WTC11 (cell line): ENCODE results near the gene C1QTNF4. TPM values are rescaled to one million over a fixed set of nuclear protein-coding genes. Genes with fewer than 3 reads are reported as not detected.
A peak's percentile ranks its signal among the peaks of the same experiment; 100 is the strongest.

Source experiments
- ATAC-seq: fragments of 200-7000 bp; cut with Tn5 transposase; 2 replicates; pipeline ENCODE4 v1.10.0; 2021; ENCODE audit warnings: mild to moderate bottlenecking, moderate library complexity
- CTCF ChIA-PET: fragments of 300-600 bp; sonication (Branson Sonifier 250); formaldehyde crosslinking; loops from one replicate; lab custom pipeline; 2021; ENCODE audit warnings: antibody characterized with exemption; lab: Charles Lee
- POLR2A ChIA-PET: fragments of 350-600 bp; sonication (Branson Sonifier 250); formaldehyde crosslinking; loops from one replicate; lab custom pipeline; 2021; ENCODE audit warnings: antibody characterized with exemption; lab: Charles Lee
- DNase-seq: peaks from one replicate; pipeline ENCODE4 v3.0.0; 2021; ENCODE audit warnings: low spot score
- H3K27ac Mint-ChIP-seq: 2 replicates; pipeline ENCODE4 v1.8.0; 2021; ENCODE audit warnings: mixed read lengths
- H3K27me3 Mint-ChIP-seq: 2 replicates; pipeline ENCODE4 v1.8.0; 2021; ENCODE audit warnings: low read depth, mild to moderate bottlenecking, moderate library complexity, mixed read lengths
- H3K36me3 Mint-ChIP-seq: 2 replicates; pipeline ENCODE4 v1.8.0; 2021; ENCODE audit warnings: mixed read lengths
- H3K4me1 Mint-ChIP-seq: 2 replicates; pipeline ENCODE4 v1.8.0; 2022; ENCODE audit warnings: mixed read lengths
- H3K4me3 Mint-ChIP-seq: 2 replicates; pipeline ENCODE4 v1.8.0; 2021; ENCODE audit warnings: mild to moderate bottlenecking, moderate library complexity, mixed read lengths
- H3K9me3 Mint-ChIP-seq: 2 replicates; pipeline ENCODE4 v1.8.0; 2021; ENCODE audit warnings: mixed read lengths
- CBFB ChIP-seq: sonication (generic); formaldehyde crosslinking; IDR thresholded peaks from 2 replicates; pipeline ENCODE4 v1.8.1; 2022; ENCODE audit warnings: mild to moderate bottlenecking, low read depth, missing genetic modification reagents
- ELF4 ChIP-seq: sonication (generic); formaldehyde crosslinking; IDR thresholded peaks from 2 replicates; pipeline ENCODE4 v1.8.1; 2022; ENCODE audit warnings: low read depth, mild to moderate bottlenecking, moderate library complexity, missing genetic modification reagents
- ETV6 ChIP-seq: sonication (generic); formaldehyde crosslinking; IDR thresholded peaks from 2 replicates; pipeline ENCODE4 v1.8.1; 2022; ENCODE audit warnings: mild to moderate bottlenecking, missing genetic modification reagents
- FOXJ3 ChIP-seq: sonication (generic); formaldehyde crosslinking; IDR thresholded peaks from 2 replicates; pipeline ENCODE4 v1.9.0; 2021; ENCODE audit warnings: missing genetic modification reagents, mild to moderate bottlenecking, borderline replicate concordance
- GRHL2 ChIP-seq: fragments of 250-450 bp; sonication (Bioruptor Pico); IDR thresholded peaks from 2 replicates; pipeline ENCODE4 v1.8.0; 2022; ENCODE audit warnings: mild to moderate bottlenecking, moderate library complexity; ENCODE audit not compliant: insufficient replicate concordance, severe bottlenecking
- HMGA2 ChIP-seq: fragments of 250-450 bp; sonication (Bioruptor Pico); IDR thresholded peaks from 2 replicates; pipeline ENCODE4 v1.4.0; 2021; ENCODE audit warnings: mild to moderate bottlenecking, moderate library complexity
- JUN ChIP-seq: sonication (generic); formaldehyde crosslinking; IDR thresholded peaks from 2 replicates; pipeline ENCODE4 v1.8.0; 2023; ENCODE audit warnings: mild to moderate bottlenecking, missing genetic modification reagents
- KAT7 ChIP-seq: sonication (generic); formaldehyde crosslinking; IDR thresholded peaks from 2 replicates; pipeline ENCODE4 v1.8.1; 2023; ENCODE audit warnings: missing genetic modification reagents, mild to moderate bottlenecking, borderline replicate concordance
- MXD4 ChIP-seq: fragments of 250-450 bp; sonication (Bioruptor Pico); IDR thresholded peaks from 2 replicates; pipeline ENCODE4 v1.8.0; 2021; ENCODE audit warnings: mild to moderate bottlenecking, moderate library complexity, borderline replicate concordance
- NFATC4 ChIP-seq: fragments of 250-450 bp; sonication (Bioruptor Pico); IDR thresholded peaks from 2 replicates; pipeline ENCODE4 v1.9.0; 2021; ENCODE audit warnings: mild to moderate bottlenecking
- NR2C2 ChIP-seq: sonication (generic); formaldehyde crosslinking; IDR thresholded peaks from 2 replicates; pipeline ENCODE4 v1.8.0; 2022; ENCODE audit warnings: mild to moderate bottlenecking, missing genetic modification reagents
- SOX15 ChIP-seq: fragments of 250-450 bp; sonication (Bioruptor Pico); IDR thresholded peaks from 2 replicates; pipeline ENCODE4 v1.9.0; 2021; ENCODE audit warnings: mild to moderate bottlenecking
- ZNF121 ChIP-seq: sonication (generic); formaldehyde crosslinking; IDR thresholded peaks from 2 replicates; pipeline ENCODE4 v1.8.0; 2023; ENCODE audit warnings: missing genetic modification reagents
- ZNF263 ChIP-seq: sonication (generic); formaldehyde crosslinking; IDR thresholded peaks from 2 replicates; pipeline ENCODE4 v1.8.1; 2022; ENCODE audit warnings: low read depth, mild to moderate bottlenecking, moderate library complexity, missing genetic modification reagents
- ZNF396 ChIP-seq: fragments of 250-450 bp; sonication (Bioruptor Pico); IDR thresholded peaks from 2 replicates; pipeline ENCODE4 v1.8.0; 2021; ENCODE audit warnings: mild to moderate bottlenecking, moderate library complexity, borderline replicate concordance
- total RNA-seq: library from RNA; stranded (reverse); gene quantifications from 3 replicates; pipeline ENCODE4 v1.2.3, GENCODE V29; 2021
- TF ChIP-seq, protein P1 (sequence below): sonication (generic); formaldehyde crosslinking; IDR thresholded peaks from 2 replicates; pipeline ENCODE4 v1.8.0; 2022; ENCODE audit warnings: mild to moderate bottlenecking, missing genetic modification reagents
- TF ChIP-seq, protein P2 (sequence below): sonication (generic); formaldehyde crosslinking; IDR thresholded peaks from 2 replicates; pipeline ENCODE4 v1.8.0; 2022; ENCODE audit warnings: missing genetic modification reagents
- TF ChIP-seq, protein P3 (sequence below): sonication (generic); formaldehyde crosslinking; IDR thresholded peaks from 2 replicates; pipeline ENCODE4 v1.8.0; 2023; ENCODE audit warnings: mild to moderate bottlenecking, missing genetic modification reagents
- TF ChIP-seq, protein P4 (sequence below): sonication (generic); formaldehyde crosslinking; IDR thresholded peaks from 2 replicates; pipeline ENCODE4 v1.8.0; 2022; ENCODE audit warnings: mild to moderate bottlenecking, missing genetic modification reagents

The C1QTNF4 gene
- total RNA-seq, 1 experiment from 2014 or later = 9.5 TPM

DNA sequence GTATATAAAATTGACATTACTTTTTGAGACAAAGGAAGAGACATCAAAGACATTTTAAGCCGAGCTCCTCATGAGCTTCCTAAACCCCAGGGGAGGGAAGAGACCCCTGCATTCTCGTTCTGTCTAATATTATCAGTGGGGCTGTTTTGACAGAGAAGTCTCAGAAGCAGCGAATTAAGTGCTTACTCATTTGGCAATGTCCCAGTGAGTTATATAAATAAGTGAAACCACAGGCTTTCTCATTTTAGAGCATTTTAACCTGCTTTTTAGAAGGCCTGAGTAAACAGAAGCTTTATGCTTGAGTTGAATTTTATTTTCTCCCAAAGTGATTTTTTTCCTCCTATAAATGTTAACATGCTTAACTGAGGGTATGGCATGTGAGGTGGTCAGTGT is 23.2 kb upstream of the C1QTNF4 start (continued):
- no peak for TF ChIP-seq SOX15 (CRISPR knock-in tag)
- TF ChIP-seq, protein P1, sequence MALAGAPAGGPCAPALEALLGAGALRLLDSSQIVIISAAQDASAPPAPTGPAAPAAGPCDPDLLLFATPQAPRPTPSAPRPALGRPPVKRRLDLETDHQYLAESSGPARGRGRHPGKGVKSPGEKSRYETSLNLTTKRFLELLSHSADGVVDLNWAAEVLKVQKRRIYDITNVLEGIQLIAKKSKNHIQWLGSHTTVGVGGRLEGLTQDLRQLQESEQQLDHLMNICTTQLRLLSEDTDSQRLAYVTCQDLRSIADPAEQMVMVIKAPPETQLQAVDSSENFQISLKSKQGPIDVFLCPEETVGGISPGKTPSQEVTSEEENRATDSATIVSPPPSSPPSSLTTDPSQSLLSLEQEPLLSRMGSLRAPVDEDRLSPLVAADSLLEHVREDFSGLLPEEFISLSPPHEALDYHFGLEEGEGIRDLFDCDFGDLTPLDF (CRISPR knock-in tag) = no peak
- TF ChIP-seq, protein P2, sequence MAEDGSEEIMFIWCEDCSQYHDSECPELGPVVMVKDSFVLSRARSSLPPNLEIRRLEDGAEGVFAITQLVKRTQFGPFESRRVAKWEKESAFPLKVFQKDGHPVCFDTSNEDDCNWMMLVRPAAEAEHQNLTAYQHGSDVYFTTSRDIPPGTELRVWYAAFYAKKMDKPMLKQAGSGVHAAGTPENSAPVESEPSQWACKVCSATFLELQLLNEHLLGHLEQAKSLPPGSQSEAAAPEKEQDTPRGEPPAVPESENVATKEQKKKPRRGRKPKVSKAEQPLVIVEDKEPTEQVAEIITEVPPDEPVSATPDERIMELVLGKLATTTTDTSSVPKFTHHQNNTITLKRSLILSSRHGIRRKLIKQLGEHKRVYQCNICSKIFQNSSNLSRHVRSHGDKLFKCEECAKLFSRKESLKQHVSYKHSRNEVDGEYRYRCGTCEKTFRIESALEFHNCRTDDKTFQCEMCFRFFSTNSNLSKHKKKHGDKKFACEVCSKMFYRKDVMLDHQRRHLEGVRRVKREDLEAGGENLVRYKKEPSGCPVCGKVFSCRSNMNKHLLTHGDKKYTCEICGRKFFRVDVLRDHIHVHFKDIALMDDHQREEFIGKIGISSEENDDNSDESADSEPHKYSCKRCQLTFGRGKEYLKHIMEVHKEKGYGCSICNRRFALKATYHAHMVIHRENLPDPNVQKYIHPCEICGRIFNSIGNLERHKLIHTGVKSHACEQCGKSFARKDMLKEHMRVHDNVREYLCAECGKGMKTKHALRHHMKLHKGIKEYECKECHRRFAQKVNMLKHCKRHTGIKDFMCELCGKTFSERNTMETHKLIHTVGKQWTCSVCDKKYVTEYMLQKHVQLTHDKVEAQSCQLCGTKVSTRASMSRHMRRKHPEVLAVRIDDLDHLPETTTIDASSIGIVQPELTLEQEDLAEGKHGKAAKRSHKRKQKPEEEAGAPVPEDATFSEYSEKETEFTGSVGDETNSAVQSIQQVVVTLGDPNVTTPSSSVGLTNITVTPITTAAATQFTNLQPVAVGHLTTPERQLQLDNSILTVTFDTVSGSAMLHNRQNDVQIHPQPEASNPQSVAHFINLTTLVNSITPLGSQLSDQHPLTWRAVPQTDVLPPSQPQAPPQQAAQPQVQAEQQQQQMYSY = no peak
- TF ChIP-seq ZNF121 (CRISPR knock-in tag) = no peak
- TF ChIP-seq ELF4 (CRISPR knock-in tag) = no peak
- no peak for TF ChIP-seq CBFB
- no peak for TF ChIP-seq NR2C2

DNA sequence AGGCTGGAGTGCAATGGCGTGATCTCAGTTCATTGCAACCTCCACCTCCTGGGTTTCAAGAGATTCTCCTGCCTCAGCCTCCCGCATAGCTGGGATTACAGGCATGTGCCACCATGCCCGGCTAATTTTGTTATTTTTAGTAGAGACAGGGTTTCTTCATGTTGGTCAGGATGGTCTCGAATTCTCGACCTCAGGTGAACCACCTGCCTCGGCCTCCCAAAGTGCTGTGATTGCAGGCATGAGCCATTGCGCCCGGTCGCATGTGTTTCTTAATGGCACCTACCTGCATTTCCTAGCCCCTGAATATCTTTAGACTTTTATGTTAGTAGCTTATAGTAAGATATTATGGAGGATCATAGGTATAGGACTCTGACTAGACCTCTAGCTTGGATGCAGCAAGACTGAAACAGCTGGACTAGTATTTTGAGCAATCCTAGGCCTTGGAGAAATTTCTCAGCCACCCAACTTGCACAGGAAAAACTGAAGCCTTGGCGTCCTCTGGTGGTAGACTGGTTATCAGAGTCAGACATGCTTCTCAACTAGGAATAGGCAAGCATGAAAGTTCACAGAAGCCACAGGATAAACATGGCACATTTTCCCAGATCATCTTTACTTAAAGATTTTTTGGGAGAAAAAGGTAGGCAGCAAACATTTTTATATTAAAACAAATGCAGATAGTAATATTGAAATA is 22.7 kb upstream of the C1QTNF4 start:
- no peak overlapping the region for H3K27ac Mint-ChIP-seq
- ATAC-seq (peak; percentile 80), DNase-seq (peak; percentile 56)
- no peaks in the 10 kb centered on the region for H3K27me3 Mint-ChIP-seq
- no peaks in the 10 kb centered on the region for H3K9me3 Mint-ChIP-seq
- peaks cover 14% of the 10 kb centered on the region for H3K36me3 Mint-ChIP-seq
- TF ChIP-seq, protein P3, sequence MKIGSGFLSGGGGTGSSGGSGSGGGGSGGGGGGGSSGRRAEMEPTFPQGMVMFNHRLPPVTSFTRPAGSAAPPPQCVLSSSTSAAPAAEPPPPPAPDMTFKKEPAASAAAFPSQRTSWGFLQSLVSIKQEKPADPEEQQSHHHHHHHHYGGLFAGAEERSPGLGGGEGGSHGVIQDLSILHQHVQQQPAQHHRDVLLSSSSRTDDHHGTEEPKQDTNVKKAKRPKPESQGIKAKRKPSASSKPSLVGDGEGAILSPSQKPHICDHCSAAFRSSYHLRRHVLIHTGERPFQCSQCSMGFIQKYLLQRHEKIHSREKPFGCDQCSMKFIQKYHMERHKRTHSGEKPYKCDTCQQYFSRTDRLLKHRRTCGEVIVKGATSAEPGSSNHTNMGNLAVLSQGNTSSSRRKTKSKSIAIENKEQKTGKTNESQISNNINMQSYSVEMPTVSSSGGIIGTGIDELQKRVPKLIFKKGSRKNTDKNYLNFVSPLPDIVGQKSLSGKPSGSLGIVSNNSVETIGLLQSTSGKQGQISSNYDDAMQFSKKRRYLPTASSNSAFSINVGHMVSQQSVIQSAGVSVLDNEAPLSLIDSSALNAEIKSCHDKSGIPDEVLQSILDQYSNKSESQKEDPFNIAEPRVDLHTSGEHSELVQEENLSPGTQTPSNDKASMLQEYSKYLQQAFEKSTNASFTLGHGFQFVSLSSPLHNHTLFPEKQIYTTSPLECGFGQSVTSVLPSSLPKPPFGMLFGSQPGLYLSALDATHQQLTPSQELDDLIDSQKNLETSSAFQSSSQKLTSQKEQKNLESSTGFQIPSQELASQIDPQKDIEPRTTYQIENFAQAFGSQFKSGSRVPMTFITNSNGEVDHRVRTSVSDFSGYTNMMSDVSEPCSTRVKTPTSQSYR (CRISPR knock-in tag) = no peak
- TF ChIP-seq ZNF263 (CRISPR knock-in tag) = no peak
- TF ChIP-seq GRHL2 (CRISPR knock-in tag) = no peak
- no peak for TF ChIP-seq HMGA2 (CRISPR knock-in tag)
- no peak for TF ChIP-seq JUN (CRISPR knock-in tag)
- TF ChIP-seq MXD4 (CRISPR knock-in tag) = no peak
- TF ChIP-seq SOX15 (CRISPR knock-in tag) = no peak
- no peak for TF ChIP-seq ETV6 (CRISPR knock-in tag)
- no peak for TF ChIP-seq ZNF396 (CRISPR knock-in tag)
- no peak for TF ChIP-seq FOXJ3 (CRISPR knock-in tag)
- TF ChIP-seq, protein P4, sequence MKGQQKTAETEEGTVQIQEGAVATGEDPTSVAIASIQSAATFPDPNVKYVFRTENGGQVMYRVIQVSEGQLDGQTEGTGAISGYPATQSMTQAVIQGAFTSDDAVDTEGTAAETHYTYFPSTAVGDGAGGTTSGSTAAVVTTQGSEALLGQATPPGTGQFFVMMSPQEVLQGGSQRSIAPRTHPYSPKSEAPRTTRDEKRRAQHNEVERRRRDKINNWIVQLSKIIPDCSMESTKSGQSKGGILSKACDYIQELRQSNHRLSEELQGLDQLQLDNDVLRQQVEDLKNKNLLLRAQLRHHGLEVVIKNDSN (CRISPR knock-in tag) = no peak
- TF ChIP-seq NR2C2 = no peak
- TF ChIP-seq NFATC4 (CRISPR knock-in tag) = no peak
- no peak for TF ChIP-seq KAT7
- no peak overlapping the region for H3K4me3 Mint-ChIP-seq
- ChIA-PET CTCF (interaction anchor here (0.6 to 1.6 kb wide), 8 partner anchors 9 to 204 kb away, joined by 3 to 9 read pairs (median 4); partner anchors contain the start of gene C1QTNF4), POLR2A (no interaction called here)
- no peaks in the 10 kb centered on the region for H3K4me1 Mint-ChIP-seq
